Measurements from ENCODE around the gene ETV6. TPM values are rescaled to one million over a fixed set of nuclear protein-coding genes. Genes with fewer than 3 reads are reported as not detected.
"Not testable (repeated sequence)": the region's sequence is repeated elsewhere in the genome, so short reads cannot be mapped to it uniquely, and the experiment has no call there.

Gene ETV6
- total RNA-seq, 3 donors from 2014 or later, result 46.7 to 58.0 (median 57.5) TPM

DNA sequence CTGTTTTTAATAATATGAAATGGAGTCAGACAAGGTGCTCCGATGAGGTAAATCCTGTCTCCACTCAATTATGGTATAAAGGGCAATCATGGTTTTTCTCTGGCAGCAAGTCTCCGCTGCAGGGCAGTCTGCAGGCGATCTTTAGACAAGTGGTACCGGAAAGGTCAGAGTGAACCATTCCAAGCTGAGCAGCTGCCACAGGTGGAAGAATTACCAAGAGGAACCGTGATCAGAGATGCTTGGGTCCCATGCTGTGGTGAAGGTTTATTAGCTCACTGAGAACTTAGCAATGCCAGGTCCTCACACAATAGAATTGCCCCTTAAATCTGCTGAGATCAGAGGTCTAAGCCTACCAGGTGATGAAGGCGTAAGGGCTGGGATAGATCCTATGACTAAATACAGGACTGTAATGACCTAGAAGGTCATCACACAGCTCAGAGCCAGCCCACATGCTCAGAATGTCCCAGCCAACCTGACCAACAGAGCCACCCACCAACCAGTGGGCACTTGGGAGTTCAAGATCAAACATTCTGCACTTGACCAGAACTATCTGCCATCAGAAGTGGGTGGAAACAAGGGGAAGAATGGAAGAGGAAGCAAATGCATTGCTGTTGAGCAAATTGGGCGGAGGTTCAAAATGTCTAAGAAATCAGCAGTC is 246.1 kb downstream of the ETV6 start:
- DNase-seq (no peak), ATAC-seq (no peak)
- Mint-ChIP-seq H3K27me3 (ENCODE audit: low read depth) (no peaks in the 10 kb centered on the region), H3K9me3 (no peaks in the 10 kb centered on the region), H3K4me1 (ENCODE audit: low read depth) (peaks cover 20% of the 10 kb centered on the region), H3K36me3 (ENCODE audit: insufficient read depth) (peaks cover 24% of the 10 kb centered on the region), H3K4me3 (no peak overlapping the region)

GRCh38 chr12:11896417-11896929 is 247.0 kb downstream of the ETV6 start:
- H3K36me3 Mint-ChIP-seq (ENCODE audit: insufficient read depth), result peaks cover 21% of the 10 kb centered on the region
- no peak for ATAC-seq
- no peak overlapping the region for H3K4me3 Mint-ChIP-seq
- peaks cover 22% of the 10 kb centered on the region for H3K4me1 Mint-ChIP-seq (ENCODE audit: low read depth)
- no peaks in the 10 kb centered on the region for H3K9me3 Mint-ChIP-seq
- DNase-seq, result no peak
- H3K27me3 Mint-ChIP-seq (ENCODE audit: low read depth), result no peaks in the 10 kb centered on the region

- H3K4me3 Mint-ChIP-seq, result no peak overlapping the region
- H3K27me3 Mint-ChIP-seq (ENCODE audit: low read depth), result no peaks in the 10 kb centered on the region
- peaks cover 10% of the 10 kb centered on the region for H3K36me3 Mint-ChIP-seq (ENCODE audit: insufficient read depth)
- DNase-seq (no peak), ATAC-seq (no peak)
- H3K9me3 Mint-ChIP-seq, result no peaks in the 10 kb centered on the region
- H3K4me1 Mint-ChIP-seq (ENCODE audit: low read depth), result peaks cover 35% of the 10 kb centered on the region
These were observed 248.4 kb downstream of the ETV6 start for GRCh38 chr12:11897923-11898322.

GRCh38 chr12:11901701-11902524 is 252.4 kb downstream of the ETV6 start:
- Mint-ChIP-seq H3K27me3 (ENCODE audit: low read depth) (peaks cover 2% of the 10 kb centered on the region), H3K4me1 (ENCODE audit: low read depth) (peaks cover 44% of the 10 kb centered on the region), H3K9me3 (peaks cover 6% of the 10 kb centered on the region), H3K36me3 (ENCODE audit: insufficient read depth) (peaks cover 8% of the 10 kb centered on the region), H3K4me3 (peak overlapping the region; percentile 48)
- DNase-seq (no peak), ATAC-seq (peak; percentile 74 to 82)

DNA sequence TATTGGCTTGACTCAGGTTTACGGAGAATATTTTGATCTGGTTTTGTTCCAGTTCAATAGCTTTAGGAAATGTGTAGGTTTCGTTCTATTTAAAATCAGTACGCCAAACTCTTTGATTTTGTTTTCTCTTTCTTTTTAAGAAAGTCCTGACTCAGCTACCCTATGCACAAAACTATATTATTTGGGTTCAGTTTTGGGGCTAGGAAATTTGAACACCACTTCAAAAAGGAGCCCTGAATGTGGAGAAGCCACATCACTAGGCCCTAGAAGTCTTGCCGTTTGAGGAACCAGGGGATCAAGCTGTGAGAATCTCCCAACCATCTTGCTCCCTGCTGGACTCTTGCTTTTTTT is 253.0 kb downstream of the ETV6 start:
- Mint-ChIP-seq H3K27me3 (ENCODE audit: low read depth) (peaks cover 2% of the 10 kb centered on the region), H3K36me3 (ENCODE audit: insufficient read depth) (peaks cover 5% of the 10 kb centered on the region), H3K4me1 (ENCODE audit: low read depth) (peaks cover 41% of the 10 kb centered on the region), H3K4me3 (peak overlapping the region; percentile 48), H3K9me3 (peaks cover 10% of the 10 kb centered on the region)
- no peak for DNase-seq
- ATAC-seq, result peak; percentile 51 to 53

- no peak overlapping the region for H3K4me3 Mint-ChIP-seq
- ATAC-seq, result no peak
- H3K36me3 Mint-ChIP-seq (ENCODE audit: insufficient read depth), result peaks cover 4% of the 10 kb centered on the region
- H3K27me3 Mint-ChIP-seq (ENCODE audit: low read depth), result peaks cover 2% of the 10 kb centered on the region
- no peak for DNase-seq
- peaks cover 41% of the 10 kb centered on the region for H3K4me1 Mint-ChIP-seq (ENCODE audit: low read depth)
- H3K9me3 Mint-ChIP-seq, result peaks cover 19% of the 10 kb centered on the region
These were observed 254.7 kb downstream of the ETV6 start for GRCh38 chr12:11904124-11904523.

- H3K9me3 Mint-ChIP-seq, result peaks cover 23% of the 10 kb centered on the region
- H3K4me3 Mint-ChIP-seq, result no peak overlapping the region
- H3K4me1 Mint-ChIP-seq (ENCODE audit: low read depth), result peaks cover 37% of the 10 kb centered on the region
- peaks cover 4% of the 10 kb centered on the region for H3K36me3 Mint-ChIP-seq (ENCODE audit: insufficient read depth)
- ATAC-seq (no peak), DNase-seq (no peak)
- H3K27me3 Mint-ChIP-seq (ENCODE audit: low read depth), result peaks cover 2% of the 10 kb centered on the region
These were observed 256.1 kb downstream of the ETV6 start for GRCh38 chr12:11905534-11905933.

DNA sequence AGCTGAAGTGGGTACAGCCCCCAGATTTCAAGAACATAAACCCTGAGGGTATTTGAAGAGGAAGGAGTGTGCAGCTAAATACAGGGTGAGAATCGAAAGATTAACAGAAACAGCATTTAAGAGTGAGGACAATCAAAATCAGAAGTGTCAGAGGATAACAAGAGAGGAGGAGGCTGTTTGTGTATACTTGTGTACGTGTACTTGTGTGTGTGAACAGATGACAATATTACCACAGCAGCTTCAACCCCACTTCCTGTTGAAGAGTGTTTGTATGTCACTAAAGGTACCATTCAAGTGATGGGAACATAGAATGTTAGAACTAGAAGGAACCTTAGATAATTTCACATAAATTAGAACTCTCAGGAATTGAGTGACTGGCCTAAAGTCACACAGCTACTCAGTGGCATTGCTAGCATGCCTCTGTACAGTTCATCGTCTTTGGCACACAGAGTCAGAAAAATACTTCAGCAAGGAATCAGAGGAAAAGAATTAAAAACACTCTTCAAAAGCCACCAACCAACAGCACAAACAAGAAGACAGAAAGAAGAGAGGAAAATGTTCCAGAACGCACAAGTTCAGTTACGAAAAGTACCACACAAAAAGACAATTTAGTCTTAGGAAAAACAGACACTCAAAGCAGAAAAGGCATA is 256.9 kb downstream of the ETV6 start:
- Mint-ChIP-seq H3K4me1 (ENCODE audit: low read depth) (peaks cover 33% of the 10 kb centered on the region), H3K27me3 (ENCODE audit: low read depth) (peaks cover 2% of the 10 kb centered on the region), H3K36me3 (ENCODE audit: insufficient read depth) (peaks cover 4% of the 10 kb centered on the region), H3K9me3 (peaks cover 23% of the 10 kb centered on the region), H3K4me3 (no peak overlapping the region)
- DNase-seq, result no peak
- ATAC-seq, result no peak

DNA sequence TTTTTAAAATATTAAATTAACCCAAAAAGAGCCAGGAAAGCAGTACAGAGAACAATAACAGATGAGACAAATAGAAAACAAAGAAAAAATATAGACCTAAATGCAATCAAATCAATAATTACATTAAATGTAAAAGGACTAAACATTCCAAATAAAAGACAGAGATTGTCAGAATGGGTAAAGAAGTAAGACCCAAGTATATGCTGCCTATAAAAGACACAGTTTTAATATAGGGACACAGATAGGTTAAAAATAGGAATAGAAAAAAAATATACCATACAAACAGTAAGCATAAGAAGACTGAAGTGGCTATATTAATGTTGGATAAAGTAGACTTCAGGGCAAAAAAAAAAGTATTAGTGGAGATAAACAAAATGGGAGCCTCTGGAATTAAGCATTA is 258.2 kb downstream of the ETV6 start:
- DNase-seq (no peak), ATAC-seq (no peak)
- Mint-ChIP-seq H3K36me3 (ENCODE audit: insufficient read depth) (peaks cover 4% of the 10 kb centered on the region), H3K4me3 (no peak overlapping the region), H3K27me3 (ENCODE audit: low read depth) (peaks cover 2% of the 10 kb centered on the region), H3K9me3 (peaks cover 29% of the 10 kb centered on the region), H3K4me1 (ENCODE audit: low read depth) (peaks cover 21% of the 10 kb centered on the region)

- not testable (repeated sequence) for H3K4me3 Mint-ChIP-seq; H3K27me3 Mint-ChIP-seq (ENCODE audit: low read depth); DNase-seq; H3K36me3 Mint-ChIP-seq (ENCODE audit: insufficient read depth); ATAC-seq
- Mint-ChIP-seq H3K9me3 (peaks cover 29% of the 10 kb centered on the region), H3K4me1 (ENCODE audit: low read depth) (peaks cover 12% of the 10 kb centered on the region)
These were observed 259.9 kb downstream of the ETV6 start for GRCh38 chr12:11909406-11909805.

DNA sequence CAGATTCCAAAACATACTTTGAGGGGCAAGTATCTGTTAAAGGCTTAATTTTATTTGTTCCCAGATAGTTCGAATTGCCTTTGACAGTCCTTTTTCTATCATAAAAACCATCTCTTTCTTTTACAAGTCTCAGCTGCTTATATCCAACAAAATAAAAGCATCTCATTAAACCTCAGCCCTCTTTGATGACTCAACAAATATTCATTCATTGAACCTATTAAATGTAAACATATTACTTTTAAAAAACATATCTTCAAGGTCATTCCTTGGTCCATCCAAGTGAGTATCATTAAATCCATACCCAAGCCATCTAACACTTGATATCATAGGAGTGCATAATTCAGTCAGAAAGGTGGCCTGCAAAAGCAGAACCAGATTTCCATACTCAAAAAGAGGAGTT is 266.6 kb downstream of the ETV6 start:
- ATAC-seq (no peak), DNase-seq (no peak)
- Mint-ChIP-seq H3K27me3 (ENCODE audit: low read depth) (no peaks in the 10 kb centered on the region), H3K4me1 (ENCODE audit: low read depth) (no peaks in the 10 kb centered on the region), H3K9me3 (peaks cover 6% of the 10 kb centered on the region), H3K36me3 (ENCODE audit: insufficient read depth) (no peaks in the 10 kb centered on the region), H3K4me3 (no peak overlapping the region)

GRCh38 chr12:11916771-11917170 is 267.3 kb downstream of the ETV6 start:
- no peaks in the 10 kb centered on the region for H3K27me3 Mint-ChIP-seq (ENCODE audit: low read depth)
- no peak for ATAC-seq
- H3K4me1 Mint-ChIP-seq (ENCODE audit: low read depth), result no peaks in the 10 kb centered on the region
- no peak overlapping the region for H3K4me3 Mint-ChIP-seq
- H3K36me3 Mint-ChIP-seq (ENCODE audit: insufficient read depth), result no peaks in the 10 kb centered on the region
- H3K9me3 Mint-ChIP-seq, result peaks cover 3% of the 10 kb centered on the region
- no peak for DNase-seq

DNA sequence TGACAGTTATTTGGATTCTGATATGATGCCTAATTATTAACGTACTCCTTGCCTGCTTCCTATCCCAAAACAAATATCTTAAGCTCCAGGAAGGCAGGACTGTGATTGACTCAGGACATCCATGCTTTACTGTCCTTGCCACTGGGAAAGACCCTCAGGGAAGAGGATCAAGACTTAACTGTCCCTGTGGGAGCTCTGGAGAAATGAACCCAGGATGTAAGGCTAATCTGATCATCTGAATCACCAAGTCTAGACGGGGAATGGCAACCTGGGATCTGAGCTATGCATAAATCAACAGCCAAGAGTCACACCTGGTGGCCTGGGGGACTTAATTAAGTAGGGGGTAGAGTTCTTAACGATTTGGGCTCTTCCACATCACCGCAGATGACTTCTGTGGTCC is 268.0 kb downstream of the ETV6 start:
- DNase-seq (no peak), ATAC-seq (no peak)
- Mint-ChIP-seq H3K4me3 (no peak overlapping the region), H3K27me3 (ENCODE audit: low read depth) (no peaks in the 10 kb centered on the region), H3K4me1 (ENCODE audit: low read depth) (peaks cover 3% of the 10 kb centered on the region), H3K36me3 (ENCODE audit: insufficient read depth) (no peaks in the 10 kb centered on the region), H3K9me3 (no peaks in the 10 kb centered on the region)

- H3K4me1 Mint-ChIP-seq (ENCODE audit: low read depth), result peaks cover 9% of the 10 kb centered on the region
- H3K27me3 Mint-ChIP-seq (ENCODE audit: low read depth), result no peaks in the 10 kb centered on the region
- H3K36me3 Mint-ChIP-seq (ENCODE audit: insufficient read depth), result no peaks in the 10 kb centered on the region
- no peak for DNase-seq
- H3K4me3 Mint-ChIP-seq, result no peak overlapping the region
- ATAC-seq, result no peak
- H3K9me3 Mint-ChIP-seq, result no peaks in the 10 kb centered on the region
These were observed 270.8 kb downstream of the ETV6 start for GRCh38 chr12:11920231-11920630.
